Uterus (tissue), 4 donors: ENCODE measurements around the gene KIAA0825. TPM values are rescaled to one million over a fixed set of nuclear protein-coding genes. Genes with fewer than 3 reads are reported as not detected.

Experiments used
- DNase-seq, 2 donors: peaks; one replicate each; pipeline ENCODE4 v3.0.0-alpha.2; 2019 to 2020
- H3K27ac ChIP-seq, 2 donors: fragments of 200-600 bp; sonication (generic); 1 replicate in 1 of 2; 2 replicates in 1 of 2; pipeline ENCODE4 v1.5.1; 2016 to 2018
- H3K27me3 ChIP-seq, 2 donors: fragments of 200-600 bp; sonication (generic); one replicate each; pipeline ENCODE4 v1.5.1; 2018 to 2019; ENCODE audit warnings: control low read depth in 1 of 2
- H3K36me3 ChIP-seq, 2 donors: fragments of 200-600 bp; sonication (generic); one replicate each; pipeline ENCODE4 v1.5.1; 2019; ENCODE audit warnings: control low read depth in 1 of 2
- H3K4me1 ChIP-seq, 2 donors: fragments of 200-600 bp; sonication (generic); one replicate each; pipeline ENCODE4 v1.5.1; 2018 to 2019; ENCODE audit warnings: control low read depth in 1 of 2
- H3K4me3 ChIP-seq, 2 donors: fragments of 200-600 bp; sonication (generic); 1 replicate in 1 of 2; 2 replicates in 1 of 2; pipeline ENCODE4 v1.5.1; 2018 to 2019; ENCODE audit warnings: mild to moderate bottlenecking in 1 of 2
- H3K9me3 ChIP-seq, 2 donors: fragments of 200-600 bp; sonication (generic); one replicate each; pipeline ENCODE4 v1.5.1; 2019; ENCODE audit warnings: control low read depth in 1 of 2
- POLR2A ChIP-seq, 2 donors: fragments of 450-650 bp; IDR thresholded peaks; one replicate each; pipeline ENCODE4 v1.6.1; 2016; ENCODE audit warnings: antibody characterized with exemption in 2 of 2, mild to moderate bottlenecking in 1 of 2, moderate library complexity in 1 of 2
- intact Hi-C: fragments of 100-400 bp; cut with DNase I; formaldehyde crosslinking; loops from one replicate; pipeline ENCODE4 v1.15.1; 2023; ENCODE audit warnings: low total_unique reads
- total RNA-seq, 4 donors: library from RNA; depleted of rRNA in 3 of 4; stranded (reverse); fragments of >200 nt in 3 of 4; gene quantifications; one replicate each; pipeline versions ENCODE4 v1.1.0 to v1.2.4, GENCODE V29; 2014 to 2023
- TF ChIP-seq, protein P1 (sequence below), 4 experiments: fragments of 200-600 bp in 2 of 4; fragments of 450-650 bp in 2 of 4; sonication (generic) in 2 of 4; IDR thresholded peaks; one replicate each; pipeline ENCODE4 v1.5.1; 2016 to 2019; ENCODE audit warnings: antibody characterized with exemption in 4 of 4, mild to moderate bottlenecking in 2 of 4, moderate library complexity in 1 of 4
- donor health status: DM: yes; HTN: yes; CAD: no.

The KIAA0825 gene
- total RNA-seq, 4 donors from 2014 or later = 1.5 to 34.6 (median 4.5) TPM

DNA sequence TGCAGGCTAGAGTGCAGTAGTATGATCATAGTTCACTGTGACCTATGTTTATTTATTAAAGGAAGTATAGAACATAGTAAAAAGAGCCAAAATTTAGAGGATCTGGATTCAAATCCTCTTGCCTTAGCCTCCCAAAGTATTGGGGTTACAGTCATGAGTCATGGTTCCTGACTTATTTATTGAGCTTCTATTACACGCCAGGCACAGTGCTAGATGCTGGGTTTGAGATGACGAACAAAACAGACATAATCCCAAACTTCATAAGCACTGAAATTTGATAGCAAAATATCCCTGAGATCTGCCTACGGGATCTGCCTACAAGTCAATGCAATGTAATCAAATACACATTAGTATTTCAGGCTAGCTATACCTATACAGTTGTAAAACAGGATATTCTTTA is 2.5 kb downstream of the KIAA0825 start:
- H3K27me3 ChIP-seq = no peaks in the 10 kb centered on the region
- H3K4me1 ChIP-seq = peaks cover 0 to 6% of the 10 kb centered on the region in 2 donors
- intact Hi-C loops = no loop called here
- TF ChIP-seq, protein P1, sequence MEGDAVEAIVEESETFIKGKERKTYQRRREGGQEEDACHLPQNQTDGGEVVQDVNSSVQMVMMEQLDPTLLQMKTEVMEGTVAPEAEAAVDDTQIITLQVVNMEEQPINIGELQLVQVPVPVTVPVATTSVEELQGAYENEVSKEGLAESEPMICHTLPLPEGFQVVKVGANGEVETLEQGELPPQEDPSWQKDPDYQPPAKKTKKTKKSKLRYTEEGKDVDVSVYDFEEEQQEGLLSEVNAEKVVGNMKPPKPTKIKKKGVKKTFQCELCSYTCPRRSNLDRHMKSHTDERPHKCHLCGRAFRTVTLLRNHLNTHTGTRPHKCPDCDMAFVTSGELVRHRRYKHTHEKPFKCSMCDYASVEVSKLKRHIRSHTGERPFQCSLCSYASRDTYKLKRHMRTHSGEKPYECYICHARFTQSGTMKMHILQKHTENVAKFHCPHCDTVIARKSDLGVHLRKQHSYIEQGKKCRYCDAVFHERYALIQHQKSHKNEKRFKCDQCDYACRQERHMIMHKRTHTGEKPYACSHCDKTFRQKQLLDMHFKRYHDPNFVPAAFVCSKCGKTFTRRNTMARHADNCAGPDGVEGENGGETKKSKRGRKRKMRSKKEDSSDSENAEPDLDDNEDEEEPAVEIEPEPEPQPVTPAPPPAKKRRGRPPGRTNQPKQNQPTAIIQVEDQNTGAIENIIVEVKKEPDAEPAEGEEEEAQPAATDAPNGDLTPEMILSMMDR (IDR thresholded peaks at IDR 0.05) = no peak
- no peak for TF ChIP-seq POLR2A (IDR thresholded peaks at IDR 0.05)
- H3K9me3 ChIP-seq = no peaks in the 10 kb centered on the region
- H3K4me3 ChIP-seq = no peak overlapping the region
- no peak overlapping the region for H3K27ac ChIP-seq
- no peaks in the 10 kb centered on the region for H3K36me3 ChIP-seq
- DNase-seq = no peak

- TF ChIP-seq, protein P1 (IDR thresholded peaks at IDR 0.05) = no peak
- no peak for TF ChIP-seq POLR2A (IDR thresholded peaks at IDR 0.05)
- H3K36me3 ChIP-seq = no peaks in the 10 kb centered on the region
- no peaks in the 10 kb centered on the region for H3K27me3 ChIP-seq
Observed at GRCh38 chr5:94614156-94614805, 4.1 kb downstream of the KIAA0825 start.

DNA sequence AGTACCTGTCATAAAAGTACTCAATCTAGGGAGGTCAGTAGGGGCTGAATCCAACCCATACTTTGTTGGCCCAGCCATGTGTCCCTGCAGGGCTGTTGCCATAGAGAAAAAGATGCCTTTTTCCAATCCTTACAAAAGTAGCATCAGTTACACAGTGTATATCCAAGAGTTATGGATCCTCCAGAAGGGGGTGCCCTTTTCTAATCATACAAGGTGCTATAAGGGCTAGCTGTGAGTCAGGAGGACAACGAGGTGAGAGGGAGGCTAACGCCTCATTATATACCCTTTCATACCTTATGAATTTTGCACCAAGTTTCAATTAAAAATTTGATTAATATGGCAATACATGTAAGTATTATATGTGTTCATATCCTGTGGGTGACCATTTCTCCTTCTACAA is 4.8 kb downstream of the KIAA0825 start:
- H3K36me3 ChIP-seq = no peaks in the 10 kb centered on the region
- H3K4me3 ChIP-seq = no peak overlapping the region
- H3K27ac ChIP-seq = no peak overlapping the region
- no peaks in the 10 kb centered on the region for H3K9me3 ChIP-seq
- no peaks in the 10 kb centered on the region for H3K4me1 ChIP-seq
- DNase-seq = no peak
- no peak for TF ChIP-seq POLR2A (IDR thresholded peaks at IDR 0.05)
- TF ChIP-seq, protein P1 (IDR thresholded peaks at IDR 0.05) = no peak
- intact Hi-C loops = no loop called here
- no peaks in the 10 kb centered on the region for H3K27me3 ChIP-seq

More at GRCh38 chr5:94614156-94614805, 4.1 kb downstream of the KIAA0825 start:
- no peaks in the 10 kb centered on the region for H3K9me3 ChIP-seq
- no peak for DNase-seq
- intact Hi-C loops = no loop called here
- no peak overlapping the region for H3K27ac ChIP-seq
- peaks cover 0 to 2% of the 10 kb centered on the region in 2 donors for H3K4me1 ChIP-seq
- no peak overlapping the region for H3K4me3 ChIP-seq

DNA sequence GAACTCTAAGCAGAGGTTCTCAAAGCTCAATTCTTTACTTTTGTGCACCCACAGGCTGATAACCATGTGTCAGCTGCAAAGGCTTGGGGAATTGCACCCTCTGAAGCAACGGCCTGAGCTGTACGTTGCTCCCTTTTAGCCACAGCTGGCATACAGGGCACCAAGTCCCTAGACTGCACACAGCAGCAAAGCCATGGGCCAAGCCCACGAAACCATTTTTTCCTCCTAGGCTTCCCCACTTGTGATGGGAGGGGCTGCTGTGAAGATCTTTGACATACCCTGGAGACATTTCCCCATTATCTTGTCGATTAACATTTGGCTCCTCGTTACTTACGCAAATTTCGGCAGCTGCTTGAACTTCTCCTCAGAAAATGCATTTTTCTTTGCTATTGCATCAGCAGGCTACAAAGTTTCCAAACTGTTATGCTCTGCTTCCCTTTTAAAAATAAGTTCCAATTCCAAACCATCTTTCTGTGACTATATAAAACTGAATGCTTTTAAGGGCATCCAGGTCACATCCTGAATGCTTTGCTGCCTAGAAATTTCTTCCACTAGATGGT is 23.0 kb downstream of the KIAA0825 start:
- Histone ChIP-seq H3K36me3 (no peaks in the 10 kb centered on the region), H3K27ac (no peak overlapping the region), H3K4me1 (no peaks in the 10 kb centered on the region), H3K27me3 (no peaks in the 10 kb centered on the region), H3K4me3 (no peak overlapping the region), H3K9me3 (no peaks in the 10 kb centered on the region)
- DNase-seq = no peak
- intact Hi-C loops = no loop called here
- TF ChIP-seq POLR2A (IDR thresholded peaks at IDR 0.05) = no peak
- TF ChIP-seq, protein P1 (IDR thresholded peaks at IDR 0.05) = no peak

- Histone ChIP-seq H3K4me1 (no peaks in the 10 kb centered on the region), H3K36me3 (no peaks in the 10 kb centered on the region), H3K27me3 (no peaks in the 10 kb centered on the region), H3K4me3 (no peak overlapping the region), H3K9me3 (no peaks in the 10 kb centered on the region), H3K27ac (no peak overlapping the region)
- intact Hi-C loops = no loop called here
- DNase-seq = no peak
- TF ChIP-seq, protein P1 (IDR thresholded peaks at IDR 0.05) = no peak
- TF ChIP-seq POLR2A (IDR thresholded peaks at IDR 0.05) = no peak
Observed at GRCh38 chr5:94577466-94578245, 40.7 kb downstream of the KIAA0825 start.
